ENCODE measurements around the gene CTDSP2.

GRCh38 chr12:57777911-57778310, 68.6 kb downstream of the CTDSP2 start:
- TF ChIP-seq CTCF (IDR thresholded peaks at IDR 0.05) (no peak), ZFX (IDR thresholded peaks at IDR 0.05; ENCODE audit: borderline replicate concordance) (no peak)

Data from 22Rv1 (cell line).